ENCODE measurements around the gene ASB2.

The ASB2 gene

DNA sequence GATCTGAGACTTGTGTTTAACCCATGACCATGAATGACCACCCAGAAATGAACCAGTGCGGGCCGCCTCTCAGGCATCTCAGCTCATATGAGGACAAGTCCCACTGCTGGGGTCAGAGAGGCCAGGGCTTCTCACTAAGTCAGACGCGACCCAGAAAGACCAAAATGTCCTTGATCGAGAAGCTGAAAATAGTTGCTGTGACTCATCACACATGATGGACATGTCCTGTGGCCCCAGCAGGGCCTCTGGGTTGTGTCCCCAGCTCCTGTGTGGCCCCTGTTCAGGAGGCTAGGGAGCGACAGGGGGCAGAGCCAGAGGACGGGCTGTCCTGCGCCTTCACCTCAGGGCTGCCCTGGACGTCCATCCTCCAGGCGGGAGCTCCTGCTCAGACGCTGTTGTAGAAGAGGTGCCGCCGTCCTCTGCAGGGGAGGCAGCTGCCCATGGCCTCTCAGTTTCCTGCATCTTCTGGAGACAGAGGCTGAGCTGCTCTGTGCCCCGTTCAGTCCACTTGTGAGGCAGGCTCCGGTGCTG lies 78.2 kb downstream of the ASB2 start:
- no peak for DNase-seq

DNA sequence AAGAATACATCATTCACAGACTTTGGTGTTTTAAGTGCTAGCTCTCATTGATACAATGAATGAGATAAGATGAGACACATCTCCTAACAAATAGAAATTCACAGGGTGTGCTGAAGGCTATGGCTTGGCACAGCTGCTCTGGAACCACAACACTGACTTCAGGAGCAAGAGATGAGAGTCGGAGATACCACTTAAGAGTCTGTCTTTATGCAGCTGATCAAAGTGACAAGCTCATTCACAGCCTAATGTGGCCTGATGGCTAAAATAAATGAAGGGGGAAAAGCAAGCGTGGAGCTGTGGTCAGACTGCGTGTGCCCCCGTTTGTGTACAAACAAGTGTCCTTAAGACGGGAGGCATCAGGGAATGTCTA lies 78.9 kb downstream of the ASB2 start:
- DNase-seq, result no peak

DNA sequence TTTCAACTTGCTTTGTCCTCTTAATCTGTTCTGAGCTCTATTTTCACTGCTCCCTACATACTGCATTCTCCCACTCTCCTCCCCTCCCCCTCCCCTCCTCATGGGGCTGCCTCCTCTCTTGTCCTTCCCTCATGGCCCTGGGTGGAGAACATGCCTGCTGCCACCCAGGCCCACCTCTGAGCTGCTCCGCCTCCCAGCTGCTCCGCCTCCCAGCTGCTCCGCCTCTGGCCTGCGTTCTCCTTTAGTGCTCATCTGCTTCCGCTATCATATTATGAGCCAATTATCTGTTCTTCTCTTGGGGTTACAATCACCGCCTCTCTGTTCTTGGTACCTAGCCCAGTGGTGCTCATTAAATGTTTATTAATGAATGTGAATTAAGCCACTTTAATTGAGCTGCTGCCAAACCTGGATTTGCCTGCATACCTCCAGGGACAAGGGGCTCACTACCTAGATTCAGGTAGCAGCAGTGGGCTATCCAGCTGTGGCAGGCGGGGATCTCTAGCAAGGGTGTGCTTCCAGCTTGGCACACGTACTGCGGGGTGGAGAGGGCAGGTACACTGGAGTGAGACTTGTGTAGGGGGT lies 81.3 kb downstream of the ASB2 start:
- DNase-seq, result no peak

DNA sequence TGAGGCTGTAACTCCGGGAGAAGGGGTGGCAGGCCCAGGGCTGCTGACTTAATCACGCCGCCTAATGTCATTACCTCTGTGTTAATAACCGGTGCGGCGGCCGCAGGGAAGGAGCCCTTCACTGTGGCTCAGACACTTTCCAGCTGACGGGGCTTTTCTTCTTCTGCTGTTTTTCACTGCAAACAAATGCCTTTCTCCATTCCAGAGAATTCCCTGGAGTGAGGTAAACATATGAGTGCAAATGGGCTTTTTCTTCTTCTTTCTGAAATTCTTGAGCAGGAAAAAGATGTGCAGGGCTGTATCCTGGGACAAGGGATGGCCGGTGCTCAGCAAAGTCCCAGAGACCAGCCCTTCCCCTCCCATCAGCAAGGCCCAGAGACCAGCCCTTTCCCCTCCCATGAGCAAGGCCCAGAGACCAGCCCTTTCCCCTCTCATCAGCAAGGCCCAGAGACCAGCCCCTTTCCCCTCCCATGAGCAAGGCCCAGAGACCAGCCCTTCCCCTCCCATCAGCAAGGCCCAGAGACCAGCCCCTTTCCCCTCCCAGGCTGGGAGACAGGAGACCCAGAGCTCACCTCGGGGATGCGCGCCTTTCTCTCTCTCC lies 82.6 kb downstream of the ASB2 start:
- DNase-seq, result no peak

DNA sequence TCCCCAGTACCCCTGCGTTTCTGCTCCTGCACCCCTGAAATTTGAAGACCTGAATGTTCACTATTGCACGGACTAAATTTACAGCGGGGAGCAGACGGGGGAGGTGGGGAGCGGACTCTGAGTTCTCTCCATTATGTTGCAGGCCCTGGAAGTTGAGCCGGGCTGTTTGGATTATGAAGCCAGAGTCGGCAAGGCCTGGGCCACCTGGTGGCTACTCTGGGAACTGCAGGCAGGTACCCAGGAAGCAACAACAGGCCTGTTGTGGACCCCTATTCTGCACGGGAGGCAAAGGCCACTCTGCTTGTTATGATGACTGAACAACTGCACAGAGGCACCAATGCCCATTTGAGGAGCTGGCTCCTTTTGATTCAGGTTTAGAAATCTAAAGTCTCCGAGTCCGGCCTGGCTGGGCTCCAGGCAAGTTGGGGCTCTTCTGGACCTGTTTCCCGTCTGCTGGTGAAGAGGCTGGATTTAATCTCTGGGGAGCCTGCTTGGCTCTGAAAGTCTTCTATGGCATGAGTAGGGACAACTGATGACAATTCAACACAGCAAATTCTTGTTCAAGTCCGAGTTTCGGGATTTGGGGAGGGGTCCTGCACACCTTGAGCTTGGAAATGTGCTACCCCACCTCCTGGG lies 83.3 kb downstream of the ASB2 start:
- no peak for DNase-seq

DNA sequence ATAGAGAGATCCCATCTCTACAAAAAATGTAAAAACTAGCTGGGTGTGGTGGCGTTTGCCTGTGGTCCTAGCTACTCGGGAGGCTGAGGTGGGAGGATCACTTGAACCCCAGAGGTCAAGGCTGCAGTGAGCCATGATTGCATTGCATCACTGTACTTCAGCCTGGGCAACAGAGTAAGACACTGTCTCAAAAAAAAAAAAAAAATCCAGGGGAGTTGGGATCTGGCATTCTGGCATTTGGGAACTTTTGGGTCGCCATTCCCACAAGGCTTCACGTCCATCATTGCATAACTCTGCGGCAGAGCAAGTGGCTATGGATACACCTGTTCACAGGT lies 83.9 kb downstream of the ASB2 start:
- no peak for DNase-seq

DNA sequence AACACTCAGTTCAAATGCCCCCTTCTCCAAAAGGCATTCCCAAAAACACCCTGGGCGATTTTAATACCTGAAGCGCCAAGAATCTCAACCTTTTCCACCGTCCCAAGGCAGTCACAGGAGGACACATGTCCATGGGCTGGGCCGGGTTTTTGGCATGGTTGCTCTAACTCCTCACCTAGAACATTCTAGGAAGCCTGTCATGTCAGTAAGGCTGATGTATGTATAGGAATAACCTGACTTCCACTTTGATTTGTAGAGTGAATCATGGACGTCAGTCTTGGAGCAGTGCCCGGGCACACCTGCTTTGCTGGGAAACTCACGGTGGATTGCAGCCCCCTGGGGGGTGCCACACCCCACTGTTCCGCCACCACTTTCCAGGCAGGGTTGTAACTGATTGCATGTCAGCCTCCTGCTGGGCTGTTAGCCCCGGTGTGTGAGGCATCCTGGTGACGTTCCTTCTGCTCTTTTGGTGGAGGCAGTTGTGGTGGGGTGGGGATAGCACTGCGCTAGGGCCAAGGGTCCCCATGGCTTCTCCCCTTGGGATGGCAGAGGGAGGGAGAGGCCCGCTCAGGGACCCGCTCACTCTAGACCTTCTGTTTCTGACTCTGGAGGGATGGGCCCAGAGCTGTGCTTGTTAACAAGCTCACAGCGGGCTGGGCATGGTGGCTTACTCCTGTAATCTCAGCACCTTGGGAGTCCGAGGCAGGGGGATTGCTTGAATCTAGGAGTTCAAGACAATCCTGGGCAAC lies 84.4 kb downstream of the ASB2 start:
- DNase-seq, result no peak

DNA sequence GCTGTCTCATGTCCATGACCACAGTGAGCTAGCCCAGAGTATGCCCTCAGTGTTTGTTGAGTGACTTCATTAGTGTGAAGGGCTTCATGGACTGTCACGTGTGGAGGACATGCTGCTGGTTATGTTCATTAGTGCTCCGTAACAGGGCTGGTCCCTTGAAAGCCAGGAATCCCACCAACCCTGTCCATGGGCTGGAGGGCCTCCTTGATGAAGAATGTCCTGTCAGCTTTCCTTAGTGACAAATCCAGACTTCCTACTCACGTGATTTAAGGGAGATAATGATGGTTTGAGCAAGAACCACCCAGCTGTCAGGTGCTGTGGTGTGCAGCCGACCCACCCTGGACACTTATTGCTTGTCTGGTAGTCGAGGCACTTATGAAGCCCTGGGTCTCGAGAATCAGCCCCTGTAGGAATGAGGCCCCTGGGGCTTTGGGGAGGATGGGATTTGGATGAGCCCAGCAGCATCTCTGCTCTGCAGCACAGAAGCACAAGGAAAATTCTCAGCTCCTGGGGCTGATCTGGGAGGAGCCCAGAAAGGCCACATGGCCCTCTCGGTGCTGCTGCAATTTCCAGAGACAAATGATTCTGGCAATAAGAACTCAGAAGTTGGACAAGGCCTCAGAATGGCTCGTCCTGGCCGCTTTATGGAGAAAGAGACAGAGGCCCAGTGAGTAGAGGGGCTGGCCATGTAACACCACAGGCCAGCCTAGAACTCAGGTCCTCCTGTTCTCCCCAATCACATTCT lies 86.5 kb downstream of the ASB2 start:
- DNase-seq, result no peak

DNA sequence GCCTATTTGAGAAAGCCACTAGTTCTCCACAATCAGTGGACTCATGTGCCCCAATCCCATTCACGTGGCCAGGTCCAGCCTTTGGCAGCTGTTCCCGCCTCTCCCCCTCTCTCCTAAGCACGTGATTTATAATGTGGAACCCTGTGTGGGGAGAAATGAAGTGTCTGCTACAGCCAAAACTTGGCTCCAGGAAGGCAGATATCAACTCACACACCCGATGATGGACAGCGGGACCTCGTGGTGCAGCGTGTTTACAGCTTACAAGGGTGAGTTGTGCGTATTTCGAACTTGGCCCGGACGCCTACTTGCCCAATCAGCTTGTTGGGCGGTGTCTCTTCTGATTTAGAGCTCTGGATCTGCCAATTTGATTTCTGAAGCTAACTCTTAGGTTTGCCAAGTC lies 87.4 kb downstream of the ASB2 start:
- DNase-seq, result no peak

DNA sequence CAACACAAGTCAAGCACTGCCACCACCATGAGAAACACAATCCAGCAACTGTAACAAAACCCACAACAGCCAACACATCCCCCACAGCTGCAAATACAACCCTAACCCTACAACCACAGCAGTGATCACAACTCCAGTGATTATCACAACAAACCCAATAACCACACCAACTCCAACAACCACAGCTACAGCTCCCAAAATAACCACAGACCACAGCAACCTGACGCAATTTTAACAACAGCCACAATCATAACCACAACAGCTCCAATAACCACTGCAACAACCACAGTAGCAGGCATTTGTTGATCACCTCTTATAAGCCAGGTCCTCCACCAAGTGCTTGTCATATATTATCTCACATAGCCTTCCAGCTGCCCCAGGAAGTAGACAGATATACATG lies 91.4 kb downstream of the ASB2 start:
- no peak for DNase-seq

Measured in T1000 (cell line).